RPMI8226 (cell line): ENCODE data around the gene ITGA6.
"Not testable (repeated sequence)": the region's sequence is repeated elsewhere in the genome, so short reads cannot be mapped to it uniquely, and the experiment has no call there.

Experiments
- DNase-seq: peaks from one replicate; pipeline ENCODE4 v3.0.0-alpha.2; 2015

Gene ITGA6

GRCh38 chr2:172532461-172532860, 105.1 kb downstream of the ITGA6 start:
- not testable (repeated sequence) for DNase-seq

- DNase-seq: no peak
Observed at GRCh38 chr2:172533687-172534086, 106.3 kb downstream of the ITGA6 start.

GRCh38 chr2:172535119-172535518, 107.7 kb downstream of the ITGA6 start:
- DNase-seq: no peak

GRCh38 chr2:172537851-172538250, 110.5 kb downstream of the ITGA6 start:
- DNase-seq: not testable (repeated sequence)

- no peak for DNase-seq
Observed at GRCh38 chr2:172539767-172540166, 112.4 kb downstream of the ITGA6 start.

- no peak for DNase-seq
Observed at GRCh38 chr2:172540421-172540820, 113.0 kb downstream of the ITGA6 start.

- no peak for DNase-seq
Observed at GRCh38 chr2:172545408-172546075, 118.2 kb downstream of the ITGA6 start.

GRCh38 chr2:172549131-172549530, 121.7 kb downstream of the ITGA6 start:
- no peak for DNase-seq

GRCh38 chr2:172549802-172550201, 122.4 kb downstream of the ITGA6 start:
- DNase-seq: not testable (repeated sequence)

- no peak for DNase-seq
Observed at GRCh38 chr2:172550419-172550818, 123.0 kb downstream of the ITGA6 start.

- DNase-seq: no peak
Observed at GRCh38 chr2:172551271-172551670, 123.9 kb downstream of the ITGA6 start.

GRCh38 chr2:172552547-172553291, 125.3 kb downstream of the ITGA6 start:
- DNase-seq: no peak

GRCh38 chr2:172554352-172555271, 127.2 kb downstream of the ITGA6 start:
- DNase-seq: peak; percentile 30

- no peak for DNase-seq
Observed at GRCh38 chr2:172555272-172555521, 127.8 kb downstream of the ITGA6 start.
